NCI-H446 treated with DMSO at 0.1 percent for 48 hours (cell line): ENCODE data around the gene RERE.
"Not testable (repeated sequence)": the region's sequence is repeated elsewhere in the genome, so short reads cannot be mapped to it uniquely, and the experiment has no call there.

Experiments used
- DNase-seq: peaks from one replicate; lab custom pipeline; 2025; lab: John Stamatoyannopoulos, UW

The RERE gene

DNA sequence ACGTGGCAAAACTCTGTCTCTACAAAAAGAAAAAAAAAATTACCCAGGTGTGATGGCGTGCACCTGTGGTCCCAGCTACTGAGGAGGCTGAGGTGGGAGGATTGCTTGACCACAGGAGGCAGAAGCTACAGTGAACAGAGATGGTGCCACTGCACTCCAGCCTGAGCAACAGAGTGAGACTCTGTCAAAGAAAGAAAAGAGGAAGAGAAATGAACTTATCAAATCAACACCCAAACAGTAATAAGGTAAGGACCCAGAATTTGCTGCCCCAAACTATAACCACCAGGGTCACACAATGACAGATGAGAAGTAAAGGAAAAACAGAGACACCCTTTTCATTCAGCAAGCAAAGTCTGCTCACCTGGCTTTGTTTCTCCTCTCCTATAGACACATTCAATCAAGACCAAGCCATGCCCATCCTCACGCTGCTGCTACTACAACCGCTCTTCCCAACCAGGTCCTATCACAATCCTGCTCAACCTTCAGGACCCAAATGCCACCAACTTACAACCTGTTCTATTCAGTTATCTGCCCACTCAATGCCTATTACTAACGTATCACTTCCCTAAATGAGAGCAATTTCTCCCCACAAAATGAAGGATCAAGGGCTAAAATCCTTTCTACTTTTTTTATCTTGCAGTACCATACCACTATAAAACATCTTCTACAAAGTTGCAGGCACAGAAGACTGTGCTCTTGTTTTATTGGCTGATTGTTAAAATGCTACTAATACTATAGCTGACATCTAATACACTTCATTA lies 183.5 kb downstream of the RERE start:
- no peak for DNase-seq

- DNase-seq = no peak
Observed at GRCh38 chr1:8632102-8632501, 185.3 kb downstream of the RERE start.

DNA sequence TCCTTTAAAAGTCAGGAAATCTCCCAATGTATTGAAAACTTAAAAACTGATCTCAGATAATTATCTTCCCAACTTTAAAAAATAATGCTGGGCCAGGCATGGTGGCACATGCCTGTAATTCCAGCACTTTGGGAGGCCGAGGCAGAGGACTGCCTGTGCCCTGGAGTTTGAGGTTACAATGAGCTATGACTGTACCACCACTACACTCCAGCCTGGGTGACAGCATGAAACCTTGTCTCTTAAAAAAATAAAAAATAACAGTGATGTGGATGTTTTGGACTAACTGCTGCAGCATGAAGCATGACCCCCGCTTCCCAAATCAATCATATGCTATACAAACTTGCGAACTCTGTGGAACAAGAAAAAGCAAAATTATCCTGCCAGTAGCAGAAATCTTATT lies 186.3 kb downstream of the RERE start:
- no peak for DNase-seq

GRCh38 chr1:8629241-8630091 lies 188.0 kb downstream of the RERE start:
- DNase-seq = peak; percentile 14

DNA sequence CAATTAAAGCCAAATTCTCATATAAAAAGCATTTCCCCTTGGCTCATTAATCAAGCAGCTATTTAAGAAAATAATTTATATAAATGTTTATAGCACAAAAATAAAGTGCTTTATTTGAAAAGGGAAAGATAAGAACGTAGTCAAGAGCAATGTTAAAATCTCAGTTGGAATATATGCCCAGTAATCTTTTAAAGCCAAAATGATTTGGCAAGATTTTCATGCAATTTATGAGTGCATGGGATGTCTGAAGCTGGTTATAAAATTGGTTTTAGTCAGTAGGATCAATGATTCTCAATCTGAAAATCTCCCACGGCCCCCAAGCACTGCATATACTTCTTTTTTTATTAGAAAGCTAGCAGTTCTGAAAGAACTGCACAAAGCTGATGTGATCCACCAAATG lies 188.8 kb downstream of the RERE start:
- DNase-seq = no peak

- no peak for DNase-seq
Observed at GRCh38 chr1:8627728-8628127, 189.7 kb downstream of the RERE start.

- DNase-seq = no peak
Observed at GRCh38 chr1:8625981-8626898, 191.2 kb downstream of the RERE start.

DNA sequence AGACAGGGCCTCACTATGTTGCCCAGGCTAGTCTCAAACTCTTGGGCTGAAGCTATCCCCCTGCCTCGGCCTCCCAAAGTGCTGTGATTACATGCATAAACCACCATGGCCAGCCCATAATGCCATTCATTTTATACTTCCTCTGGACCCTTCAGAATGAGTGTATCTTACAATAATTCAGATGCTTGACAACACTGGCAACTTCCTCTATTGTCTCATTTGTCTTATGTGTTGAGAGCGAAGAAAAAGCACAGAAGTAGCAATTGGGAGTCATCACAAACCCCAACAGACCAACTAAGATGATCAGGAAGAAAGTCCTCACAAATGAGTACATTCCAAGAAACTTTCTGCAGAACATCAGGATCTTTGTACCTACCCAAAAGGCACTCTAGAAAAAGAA lies 191.9 kb downstream of the RERE start:
- no peak for DNase-seq

- DNase-seq = not testable (repeated sequence)
Observed at GRCh38 chr1:8623651-8624192, 193.7 kb downstream of the RERE start.

DNA sequence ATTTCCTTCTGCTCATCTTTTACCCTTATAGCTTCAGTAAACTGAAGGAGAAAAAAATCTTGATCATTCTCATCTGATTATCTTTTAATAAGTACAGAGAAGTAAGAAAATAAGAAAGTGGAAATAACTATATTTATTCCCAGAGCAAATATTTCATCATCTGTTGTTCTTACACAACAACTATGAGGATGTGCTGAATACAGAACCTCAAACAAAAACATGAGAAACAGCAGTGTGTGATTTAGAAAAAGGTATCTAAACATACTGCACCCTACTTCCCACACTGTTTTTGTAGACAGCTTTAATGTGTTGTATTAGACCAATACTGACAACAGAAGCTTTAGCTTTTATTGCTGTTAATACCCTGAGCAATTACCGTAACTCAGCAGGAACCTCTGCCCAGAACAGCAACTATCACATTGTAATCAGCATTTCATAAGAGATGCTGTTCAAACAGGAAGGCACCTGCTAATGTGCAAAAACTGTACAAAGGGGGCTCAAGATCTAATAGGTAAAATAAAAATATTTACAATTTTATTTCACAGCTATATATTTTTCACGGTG lies 195.6 kb downstream of the RERE start:
- not testable (repeated sequence) for DNase-seq

DNA sequence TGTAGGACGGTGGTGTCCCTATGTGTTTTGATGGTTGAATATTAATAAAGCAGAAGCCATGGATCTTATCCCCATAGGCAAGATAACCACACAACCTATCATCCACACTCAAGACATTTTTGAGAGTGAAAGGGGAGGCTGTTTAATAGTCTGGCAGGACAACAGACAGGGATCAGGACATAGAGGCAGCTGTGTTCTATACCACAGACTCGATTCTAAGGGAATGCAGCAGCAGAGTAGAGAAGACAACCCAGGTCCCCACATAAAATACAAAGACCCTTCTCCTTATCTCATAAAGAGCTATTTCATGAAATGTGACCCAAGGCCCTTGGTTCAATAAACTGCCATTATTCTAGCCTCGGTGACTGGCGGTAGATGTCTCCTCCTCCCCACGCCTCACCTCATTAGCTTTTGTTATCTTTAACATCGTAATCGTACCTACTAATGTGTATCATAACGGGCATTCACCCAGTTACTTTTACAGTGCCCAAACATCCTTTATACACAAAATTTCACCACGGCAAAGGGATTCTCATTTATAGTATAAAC lies 196.3 kb downstream of the RERE start:
- not testable (repeated sequence) for DNase-seq

DNA sequence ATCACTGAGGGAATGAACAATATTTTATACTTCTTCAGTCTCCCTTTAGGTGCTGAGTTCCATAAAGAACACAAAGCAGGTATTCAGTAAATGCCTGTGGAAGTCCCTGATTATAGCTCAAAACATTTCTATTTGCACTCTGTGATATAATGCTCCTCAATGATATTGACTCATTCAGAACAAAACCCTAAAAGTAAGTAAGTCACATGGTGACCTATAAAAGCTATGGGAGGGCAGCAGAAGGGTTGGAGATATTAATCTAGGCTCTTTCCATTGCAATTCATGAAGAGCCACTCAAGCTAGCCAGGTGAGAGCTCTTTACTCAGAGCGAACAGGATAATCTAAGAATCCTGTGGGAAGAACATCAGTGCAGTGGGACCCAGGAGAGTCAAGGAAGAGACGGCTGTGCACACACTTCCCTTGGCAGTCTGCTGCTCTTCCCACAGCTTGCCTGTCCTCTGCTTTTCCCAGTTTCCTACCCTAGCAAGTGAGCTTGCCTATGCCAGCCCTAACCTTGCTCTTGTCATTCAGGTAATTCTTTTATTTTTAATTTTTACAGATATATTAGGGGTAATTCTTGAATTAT lies 197.4 kb downstream of the RERE start:
- not testable (repeated sequence) for DNase-seq

- not testable (repeated sequence) for DNase-seq
Observed at GRCh38 chr1:8619419-8619818, 198.0 kb downstream of the RERE start.

DNA sequence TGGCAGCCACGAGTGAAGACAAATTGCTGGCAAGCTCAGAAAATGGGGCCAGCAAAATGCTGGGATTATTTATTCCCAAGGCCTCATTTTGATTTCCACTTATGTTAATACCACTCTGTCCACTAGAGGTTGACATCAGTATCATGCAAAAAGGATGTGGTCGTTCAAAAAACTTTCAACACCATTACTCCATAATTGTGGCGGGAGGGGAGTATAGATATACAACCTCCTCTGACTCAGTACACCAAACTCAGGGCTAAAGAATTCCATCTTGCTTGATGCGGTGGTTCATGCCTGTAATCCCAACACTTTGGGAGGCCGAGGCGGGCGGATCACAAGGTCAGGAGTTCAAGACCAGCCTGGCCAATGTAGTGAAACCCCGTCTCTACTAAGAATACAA lies 200.6 kb downstream of the RERE start:
- DNase-seq = not testable (repeated sequence)

DNA sequence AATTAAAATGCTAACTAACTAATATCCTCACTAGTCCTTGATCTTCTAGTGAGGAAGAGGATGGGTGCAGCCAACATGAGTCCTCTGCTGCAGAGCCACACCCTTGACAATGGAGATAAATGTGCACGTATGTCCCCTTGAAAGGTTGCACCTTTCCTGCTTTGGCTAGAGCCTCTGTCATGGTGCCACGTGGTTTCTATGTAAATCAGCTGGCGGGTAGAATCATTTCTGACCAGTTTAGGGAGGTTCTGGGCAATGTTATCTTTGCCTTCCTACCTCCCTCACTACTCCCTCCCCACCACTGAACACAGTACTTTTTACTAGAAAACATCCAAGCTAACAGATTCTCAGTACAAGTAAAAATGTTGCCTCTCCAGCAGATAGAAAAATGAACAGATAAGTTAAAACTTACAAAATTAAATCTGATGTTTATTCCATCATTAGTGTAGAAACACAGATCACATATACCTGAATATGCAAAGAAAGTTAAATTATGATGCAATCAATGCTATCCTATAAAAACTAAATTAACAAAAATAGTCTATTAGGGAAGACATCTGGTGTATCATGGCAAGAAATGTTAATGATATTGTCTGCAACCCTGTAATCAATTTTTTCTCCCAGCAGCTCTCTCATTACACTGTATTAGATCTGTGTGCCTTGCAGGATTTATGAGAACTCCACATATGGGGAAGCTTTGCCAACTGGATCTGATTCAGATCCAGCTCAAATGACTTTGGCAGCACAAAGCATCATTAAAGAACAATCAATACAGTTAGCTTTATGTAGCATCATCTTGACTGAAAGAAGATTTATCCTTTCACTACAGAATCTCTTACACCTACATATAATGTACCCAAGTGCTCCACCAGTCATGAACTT lies 205.6 kb downstream of the RERE start:
- peak; percentile 75 for DNase-seq

DNA sequence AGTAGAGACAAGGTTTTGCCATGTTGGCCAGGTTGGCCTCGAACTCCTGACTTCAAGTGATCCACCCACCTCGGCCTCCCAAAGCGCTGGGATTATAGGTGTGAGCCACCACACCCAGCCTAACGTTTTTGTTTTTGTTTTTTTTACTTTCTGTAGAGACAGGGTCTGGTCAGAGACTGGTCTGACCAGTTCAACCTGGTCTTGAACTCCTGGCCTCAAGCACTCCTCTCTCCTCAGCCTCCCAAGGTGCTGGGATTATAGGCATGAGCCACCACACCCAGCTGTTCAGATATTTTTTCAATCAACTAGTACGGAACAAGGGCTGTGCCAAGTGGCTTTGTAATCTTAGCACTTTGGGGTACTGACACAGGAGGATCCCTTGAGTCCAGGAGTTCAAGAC lies 209.5 kb downstream of the RERE start:
- DNase-seq = no peak

DNA sequence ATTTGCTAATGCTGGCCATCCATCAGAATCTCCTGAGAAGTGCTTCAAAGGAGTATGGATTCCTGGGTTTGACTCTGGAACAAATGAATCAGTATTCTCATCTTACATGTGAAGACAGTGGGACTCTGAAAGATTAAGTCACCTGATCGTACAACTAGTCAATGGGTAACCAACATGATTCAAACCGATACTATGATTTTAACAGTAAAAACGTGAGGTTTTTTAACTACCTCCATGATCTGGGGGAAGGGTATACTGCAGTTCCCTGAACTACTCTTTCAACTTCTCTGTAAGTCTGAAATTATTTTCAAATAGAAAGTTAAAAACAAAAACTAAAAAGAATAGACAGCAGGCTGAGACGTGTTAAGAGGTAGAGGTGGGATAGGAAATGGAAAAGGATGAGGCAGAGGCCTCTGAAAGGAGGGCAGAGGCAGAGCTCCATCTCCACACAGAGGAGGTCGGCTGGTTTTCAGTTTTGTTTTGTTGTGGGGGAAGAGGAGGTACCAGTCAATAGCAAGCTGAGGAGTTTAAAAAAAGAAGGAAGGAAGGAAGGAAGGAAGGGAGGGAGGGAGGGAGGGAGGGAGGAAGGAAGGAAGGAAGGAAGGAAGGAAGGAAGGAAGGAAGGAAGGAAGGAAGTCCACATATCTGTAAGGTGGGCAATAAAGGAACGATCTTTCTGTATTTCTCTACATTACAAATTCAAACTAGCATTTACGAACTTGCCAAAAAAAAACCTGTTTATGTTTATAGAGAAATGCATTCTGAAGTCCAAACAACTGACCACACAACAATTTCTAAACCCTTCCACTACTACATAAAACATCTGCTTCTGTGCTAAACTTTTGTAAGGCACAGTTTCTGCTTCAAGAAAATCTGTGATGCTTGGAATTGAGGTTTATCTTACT lies 213.1 kb downstream of the RERE start:
- no peak for DNase-seq

DNA sequence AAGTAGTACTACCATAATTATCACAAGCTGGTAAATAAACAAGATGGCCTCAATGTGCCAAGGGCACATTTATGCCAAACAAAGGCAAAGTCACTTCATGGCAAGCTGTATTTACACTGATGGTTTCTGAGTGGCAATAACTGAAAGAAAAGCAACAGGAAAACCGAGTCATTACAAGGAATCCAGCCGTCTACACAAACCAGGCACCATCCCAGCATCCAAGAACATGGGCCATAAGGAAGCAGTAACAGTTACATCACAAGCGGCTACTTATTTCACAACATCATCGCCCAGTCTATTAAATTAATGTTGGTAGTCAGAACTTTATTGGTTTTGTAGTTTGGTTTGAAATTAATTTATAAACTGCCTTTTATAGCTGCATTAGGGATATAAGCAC lies 214.2 kb downstream of the RERE start:
- no peak for DNase-seq
